H1 (cell line): ENCODE data around the gene KATNAL1. TPM values are rescaled to one million over a fixed set of nuclear protein-coding genes. Genes with fewer than 3 reads are reported as not detected.
A peak's percentile ranks its signal among the peaks of the same experiment; 100 is the strongest.

Experiments
- CTCF ChIA-PET: fragments of 300-600 bp; sonication (Branson Sonifier 250); formaldehyde crosslinking; loops from one replicate; lab custom pipeline; 2021; ENCODE audit not compliant: partially characterized antibody; lab: Charles Lee
- POLR2A ChIA-PET: fragments of 300-600 bp; sonication (Branson Sonifier 250); formaldehyde crosslinking; loops from one replicate; lab custom pipeline; 2021; ENCODE audit warnings: inconsistent platforms; ENCODE audit not compliant: partially characterized antibody; lab: Charles Lee
- DNase-seq, 2 experiments: peaks; one replicate each; pipeline versions ENCODE4 v3.0.0 to v3.0.0-alpha.2; 2010 to 2022; ENCODE audit warnings: low spot score in 2 of 2, low read depth in 1 of 2, mixed read lengths in 1 of 2
- FAIRE-seq: peaks from 2 replicates; lab custom pipeline; 2011; peaks lifted over from hg19 to GRCh38; lab: Jason Lieb, UNC
- H2AFZ ChIP-seq: 2 replicates; pipeline ENCODE4 v1.8.1; 2012; ENCODE audit warnings: low read length, inconsistent platforms
- H2AK5ac ChIP-seq: 2 replicates; pipeline ENCODE4 v1.6.1; 2013; ENCODE audit warnings: low read depth, low read length
- H2BK120ac ChIP-seq: replicated peaks from 2 replicates; pipeline ENCODE3; 2013; ENCODE audit warnings: low read depth, low read length, inconsistent platforms
- H2BK12ac ChIP-seq: 2 replicates; pipeline ENCODE4 v1.6.1; 2013; ENCODE audit warnings: low read depth, low read length
- H2BK15ac ChIP-seq: 2 replicates; pipeline ENCODE4 v1.6.1; 2013; ENCODE audit warnings: low read length
- H2BK20ac ChIP-seq: 2 replicates; pipeline ENCODE4 v1.6.1; 2013; ENCODE audit warnings: low read length
- H2BK5ac ChIP-seq: 2 replicates; pipeline ENCODE4 v1.6.1; 2013; ENCODE audit warnings: low read depth, low read length
- H3K14ac ChIP-seq: 2 replicates; pipeline ENCODE4 v1.6.1; 2013; ENCODE audit warnings: inconsistent platforms; ENCODE audit not compliant: insufficient read length
- H3K18ac ChIP-seq: 2 replicates; pipeline ENCODE4 v1.6.1; 2013; ENCODE audit warnings: low read length; ENCODE audit errors: extremely low read depth
- H3K23ac ChIP-seq: 2 replicates; pipeline ENCODE4 v1.6.1; 2013; ENCODE audit warnings: inconsistent platforms; ENCODE audit not compliant: insufficient read length
- H3K23me2 ChIP-seq: 2 replicates; pipeline ENCODE4 v1.6.1; 2013; ENCODE audit warnings: low read depth, low read length
- H3K27ac ChIP-seq: 2 replicates; pipeline ENCODE4 v1.6.1; 2011; ENCODE audit warnings: low read depth, low read length, inconsistent platforms
- H3K27me3 ChIP-seq, 4 experiments: replicated peaks in 1 of 4; 1 replicate in 1 of 4; 2 replicates in 3 of 4; pipeline versions ENCODE4 v1.6.1 to v1.8.1; 2011 to 2013; ENCODE audit warnings: low read length in 3 of 4, mild to moderate bottlenecking in 3 of 4, inconsistent platforms in 2 of 4, mixed read lengths in 2 of 4, moderate library complexity in 1 of 4; ENCODE audit not compliant: control insufficient read depth in 3 of 4, insufficient read depth in 3 of 4; ENCODE audit errors: extremely low read depth in 1 of 4
- H3K36me3 ChIP-seq, 4 experiments: 2 replicates each; pipeline versions ENCODE4 v1.6.1 to v1.8.1; 2011 to 2013; ENCODE audit warnings: mild to moderate bottlenecking in 4 of 4, low read length in 3 of 4, moderate library complexity in 2 of 4, control low read depth in 1 of 4, inconsistent platforms in 1 of 4; ENCODE audit not compliant: insufficient read depth in 4 of 4, control insufficient read depth in 2 of 4
- H3K4ac ChIP-seq: replicated peaks from 2 replicates; pipeline ENCODE3; 2013; ENCODE audit warnings: low read length, low read depth, mixed read lengths, inconsistent platforms; ENCODE audit not compliant: insufficient read length
- H3K4me1 ChIP-seq, 4 experiments: replicated peaks in 1 of 4; 1 replicate in 1 of 4; 2 replicates in 3 of 4; pipeline versions ENCODE4 v1.6.1 to v1.8.1; 2011 to 2013; ENCODE audit warnings: low read length in 3 of 4, inconsistent platforms in 2 of 4, mixed read lengths in 1 of 4; ENCODE audit not compliant: insufficient read depth in 4 of 4, control insufficient read depth in 3 of 4
- H3K4me2 ChIP-seq, 2 experiments: 2 replicates each; pipeline versions ENCODE4 v1.6.1 to v1.8.1; 2011 to 2013; ENCODE audit warnings: low read depth in 2 of 2, low read length in 2 of 2, control low read depth in 1 of 2, inconsistent platforms in 1 of 2, mild to moderate bottlenecking in 1 of 2; ENCODE audit not compliant: insufficient read depth in 1 of 2
- H3K4me3 ChIP-seq, 4 experiments: fragments of 200-600, 300-600 bp in 1 of 4; sonication (generic), shearing (Covaris generic), sonication (Bioruptor Twin) in 1 of 4; 2 replicates each; pipeline versions ENCODE4 v1.5.1 to v1.8.1; 2011 to 2016; ENCODE audit warnings: low read length in 4 of 4, low read depth in 3 of 4, control low read depth in 2 of 4, inconsistent platforms in 2 of 4, mild to moderate bottlenecking in 2 of 4, mixed read lengths in 1 of 4, moderate library complexity in 1 of 4; ENCODE audit not compliant: insufficient read depth in 2 of 4; ENCODE audit errors: extremely low read depth in 1 of 4
- H3K56ac ChIP-seq: replicated peaks from 2 replicates; pipeline ENCODE3; 2013; ENCODE audit warnings: low read depth, mild to moderate bottlenecking, mixed read lengths, low read length, inconsistent platforms; ENCODE audit not compliant: insufficient read length
- H3K79me1 ChIP-seq: 2 replicates; pipeline ENCODE4 v1.6.1; 2013; ENCODE audit warnings: low read depth, low read length, control low read depth
- H3K79me2 ChIP-seq, 2 experiments: 2 replicates each; pipeline versions ENCODE4 v1.6.1 to v1.8.1; 2012 to 2013; ENCODE audit warnings: low read length in 2 of 2, mild to moderate bottlenecking in 2 of 2, inconsistent platforms in 1 of 2; ENCODE audit not compliant: insufficient read depth in 2 of 2, control insufficient read depth in 1 of 2
- H3K9ac ChIP-seq, 4 experiments: replicated peaks in 1 of 4; 1 replicate in 1 of 4; 2 replicates in 3 of 4; pipeline versions ENCODE4 v1.6.1 to v1.8.1; 2011 to 2013; ENCODE audit warnings: low read depth in 3 of 4, low read length in 3 of 4, control low read depth in 2 of 4, mild to moderate bottlenecking in 2 of 4, moderate library complexity in 2 of 4, inconsistent platforms in 1 of 4; ENCODE audit errors: extremely low read depth in 1 of 4
- H3K9me3 ChIP-seq, 2 experiments: 2 replicates each; pipeline versions ENCODE4 v1.6.1 to v1.8.1; 2012 to 2013; ENCODE audit warnings: mild to moderate bottlenecking in 2 of 2, moderate library complexity in 2 of 2, control low read depth in 1 of 2, inconsistent platforms in 1 of 2, low read depth in 1 of 2, low read length in 1 of 2, mixed read lengths in 1 of 2; ENCODE audit not compliant: insufficient read depth in 2 of 2
- H4K20me1 ChIP-seq, 2 experiments: replicated peaks in 1 of 2; 2 replicates each; pipeline versions ENCODE3 to v1.8.1; 2011 to 2013; ENCODE audit warnings: inconsistent platforms in 2 of 2, low read length in 2 of 2, mild to moderate bottlenecking in 1 of 2; ENCODE audit not compliant: insufficient read depth in 2 of 2, control insufficient read depth in 1 of 2
- H4K5ac ChIP-seq: 2 replicates; pipeline ENCODE4 v1.6.1; 2013; ENCODE audit warnings: low read length, low read depth, mixed read lengths, inconsistent platforms; ENCODE audit not compliant: insufficient read length
- H4K8ac ChIP-seq: 2 replicates; pipeline ENCODE4 v1.8.0; 2013; ENCODE audit warnings: mild to moderate bottlenecking, moderate library complexity, low read length, inconsistent platforms; ENCODE audit not compliant: insufficient read depth; ENCODE audit errors: extremely low read depth
- H4K91ac ChIP-seq: replicated peaks from 2 replicates; pipeline ENCODE3; 2013; ENCODE audit warnings: low read length, mixed read lengths, inconsistent platforms; ENCODE audit not compliant: insufficient read length
- CEBPB ChIP-seq: IDR thresholded peaks from 2 replicates; pipeline ENCODE4 v1.6.1; 2012; ENCODE audit warnings: low read depth, low read length
- SIN3A ChIP-seq, 2 experiments: IDR thresholded peaks in 1 of 2; conservative IDR thresholded peaks in 1 of 2; 2 replicates each; pipeline ENCODE4 v1.6.1; 2011 to 2012; ENCODE audit warnings: low read length in 2 of 2, improper control_type of control experiment in 1 of 2, low read depth in 1 of 2, mild to moderate bottlenecking in 1 of 2
- SIRT6 ChIP-seq: IDR thresholded peaks from one replicate; pipeline ENCODE4 v1.7.1; 2012; ENCODE audit warnings: low read length, inconsistent platforms
- TEAD4 ChIP-seq: IDR thresholded peaks from 2 replicates; pipeline ENCODE4 v1.6.1; 2012; ENCODE audit warnings: low read depth, low read length, inconsistent platforms, mixed read lengths
- YY1 ChIP-seq: IDR thresholded peaks from 2 replicates; pipeline ENCODE4 v1.6.1; 2011; ENCODE audit warnings: low read depth, mild to moderate bottlenecking, low read length
- WGBS, 2 experiments: shearing (Covaris generic) in 1 of 2; methylation state at CpG; one replicate each; pipeline versions ENCODE4 v1.1.6 to v1.1.7; 2013 to 2015; ENCODE audit warnings: low lambda C conversion rate in 2 of 2, mixed read lengths in 2 of 2, inconsistent platforms in 1 of 2, low coverage in 1 of 2, missing lambda C conversion rate in 1 of 2; ENCODE audit not compliant: insufficient replicate concordance in 2 of 2, insufficient coverage in 1 of 2, insufficient read length in 1 of 2; ENCODE audit errors: extremely low coverage in 1 of 2, missing lambda C conversion rate in 1 of 2; 5-methylcytosine and 5-hydroxymethylcytosine counted together
- polyA plus RNA-seq, 7 experiments: library from polyadenylated mRNA; depleted of rRNA in 3 of 7; stranded (reverse) in 5 of 7; unstranded in 2 of 7; fragments of >200 nt in 5 of 7; fragments of 200-250 nt in 2 of 7; gene quantifications; 1 replicate in 5 of 7; 2 replicates in 1 of 7; 4 replicates in 1 of 7; pipeline versions ENCODE4 v1.2.1 to v1.2.3, GENCODE V29; 2011 to 2013; ENCODE audit warnings: missing spikeins in 2 of 7, mixed read lengths in 2 of 7
- total RNA-seq: library from RNA; stranded (reverse); fragmentation: NEBNext Ultra II Directional; extraction: Animal tissue kit (Norgen Biotek cat#: 25700); gene quantifications from 2 replicates; pipeline ENCODE4 v1.2.1, GENCODE V29; 2021

The KATNAL1 gene
- total and polyA plus RNA-seq, 2 of the 8 experiments (the other 6 are each of a cell fraction or from before 2014, with no cell fraction given) = 4.0 to 13.2 TPM

- H3K14ac ChIP-seq = no peak overlapping the region
- H2AK5ac ChIP-seq = no peak overlapping the region
- H4K91ac ChIP-seq = no peak overlapping the region
- H3K4ac ChIP-seq = no peak overlapping the region
- H2BK120ac ChIP-seq = no peak overlapping the region
- no peak overlapping the region for H3K56ac ChIP-seq
- H3K27ac ChIP-seq = no peak overlapping the region; the same call in 1 of the 2 replicates
- H3K18ac ChIP-seq = 0 out of 2 replicates have a peak overlapping the region, but pooled peaks have one; percentile 56
- no peaks in the 10 kb centered on the region for H3K27me3 ChIP-seq
- DNase-seq = peak in 1 of 2 experiments; percentile 47
- peak overlapping the region; percentile 71; the same call in 1 of the 2 replicates for H2BK5ac ChIP-seq
- POLR2A ChIA-PET = no interaction called here
- FAIRE-seq = no peak
- no peak overlapping the region for H2BK12ac ChIP-seq
- H4K20me1 ChIP-seq = no peaks in the 10 kb centered on the region
- H3K4me3 ChIP-seq = no peak overlapping the region
- no peak overlapping the region for H2AFZ ChIP-seq
- no peak for TF ChIP-seq SIN3A (conservative IDR thresholded peaks at IDR 0.05 in 1 of 2, IDR thresholded peaks at IDR 0.05 in 1 of 2; ENCODE audit: low read depth in 1 of 2, low read length in 2 of 2)
- TF ChIP-seq CEBPB = no peak
- TF ChIP-seq SIRT6 = no peak
- TF ChIP-seq YY1 = peak; percentile 81; the same call in 1 of the 2 replicates
- peak; percentile 38; the same call in 1 of the 2 replicates for TF ChIP-seq TEAD4
- H3K4me2 ChIP-seq = no peak overlapping the region
- no peak overlapping the region for H3K23ac ChIP-seq
- 78% methylated on average over 6 of the region's 6 CpGs; no CpG with 5 or more reads in 1 of the 2 experiments for WGBS, 2 experiments
- H4K5ac ChIP-seq = no peak overlapping the region
- no peak overlapping the region for H3K9ac ChIP-seq
- H3K79me1 ChIP-seq = no peaks in the 10 kb centered on the region
- peaks cover 4 to 8% of the 10 kb centered on the region in 2 experiments; a peak in 1 of 4 replicates for H3K9me3 ChIP-seq
- no peaks in the 10 kb centered on the region for H3K79me2 ChIP-seq
- H2BK15ac ChIP-seq = no peak overlapping the region
- peak overlapping the region; percentile 43; the same call in 1 of the 2 replicates for H2BK20ac ChIP-seq
- H4K8ac ChIP-seq = no peak overlapping the region
- peaks cover 0 to 8% (median 4%) of the 10 kb centered on the region in 4 experiments; a peak in 5 of 7 replicates for H3K4me1 ChIP-seq
- no peaks in the 10 kb centered on the region for H3K23me2 ChIP-seq
- CTCF ChIA-PET = interaction anchor here (0.6 to 0.7 kb wide), 2 partner anchors 75 to 80 kb away, joined by 3 read pairs; no protein-coding TSS in a partner anchor
- peaks cover 0 to 3% (median 0%) of the 10 kb centered on the region in 4 experiments; a peak in 1 of 8 replicates for H3K36me3 ChIP-seq
Observed at GRCh38 chr13:30257468-30258099, 49.8 kb downstream of the KATNAL1 start.
